Hindlimb muscle (tissue), 1 donor: Measurements from ENCODE around the gene CCT3. TPM values are rescaled to one million over a fixed set of nuclear protein-coding genes. Genes with fewer than 3 reads are reported as not detected.
"Not testable (repeated sequence)": the region's sequence is repeated elsewhere in the genome, so short reads cannot be mapped to it uniquely, and the experiment has no call there.

Experiments used
- DNase-seq: peaks from one replicate; pipeline ENCODE4 v3.0.0-alpha.2; 2013
- polyA plus RNA-seq: library from polyadenylated mRNA; unstranded; fragments of 120-200 nt; gene quantifications from one replicate; pipeline ENCODE4 v1.2.1, GENCODE V29; 2013; ENCODE audit not compliant: insufficient read length

CCT3 gene
- polyA plus RNA-seq, 1 donor = 187 TPM

DNA sequence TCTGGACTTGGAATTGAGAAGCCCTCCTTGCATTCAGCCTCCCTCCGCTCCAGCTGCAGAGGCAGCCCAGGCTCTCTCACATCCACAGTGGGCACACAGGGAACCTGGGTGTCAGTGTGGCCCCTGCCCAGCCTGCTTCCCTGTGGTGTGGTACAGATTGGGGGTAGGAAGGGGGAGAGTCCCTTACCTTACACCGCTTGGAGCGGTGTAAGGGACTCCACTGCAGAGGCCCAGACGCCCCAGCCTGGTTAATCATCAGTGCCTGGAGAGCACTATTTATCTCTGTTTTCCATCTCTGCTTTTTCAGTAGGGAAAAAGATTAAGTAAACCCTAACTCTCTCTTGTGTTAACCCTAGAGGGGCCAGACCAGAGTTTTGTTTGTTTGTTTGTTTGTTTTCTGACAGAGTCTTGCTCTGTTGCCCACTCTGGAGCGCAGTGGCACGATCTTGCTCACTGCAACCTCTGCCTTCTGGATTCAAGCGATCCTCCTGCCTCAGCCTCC, 30.1 kb upstream of the CCT3 start:
- no peak for DNase-seq

DNA sequence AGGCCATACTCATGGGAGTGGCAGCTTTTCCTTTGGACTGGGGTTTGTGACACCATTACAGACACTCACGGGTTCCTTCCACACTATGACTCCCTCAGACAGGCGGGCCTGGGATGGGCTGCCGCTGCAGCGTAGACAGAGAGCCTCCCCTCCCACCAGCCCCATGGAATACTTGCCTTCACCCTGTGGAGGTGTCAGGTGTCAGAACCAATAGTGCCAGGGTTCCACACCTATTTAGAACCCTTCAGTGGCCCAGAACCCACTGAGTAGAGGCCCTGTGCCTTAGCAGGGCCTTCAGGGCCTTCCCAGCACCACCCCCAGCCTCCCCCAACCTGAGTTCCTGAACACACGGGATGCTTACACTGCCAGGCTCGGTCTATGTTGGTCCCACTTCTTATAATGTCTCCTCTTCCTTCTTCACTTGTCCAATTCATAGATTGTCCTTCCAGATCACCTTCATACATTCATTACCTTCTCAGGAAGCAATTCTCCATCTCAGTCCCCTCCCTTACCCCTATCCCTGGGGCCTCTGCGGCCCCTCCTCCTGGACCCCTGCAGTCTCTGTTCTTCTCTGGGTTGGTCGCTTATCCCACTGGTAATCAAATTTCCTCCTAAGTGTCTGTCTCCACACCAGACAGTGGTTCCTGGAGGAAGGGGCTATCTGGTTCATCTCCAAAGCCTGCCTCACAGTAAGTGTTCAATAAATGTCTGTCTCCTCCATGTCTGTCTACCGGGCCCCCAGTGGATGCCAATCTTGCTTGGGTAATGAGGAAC, 29.5 kb upstream of the CCT3 start:
- no peak for DNase-seq

DNA sequence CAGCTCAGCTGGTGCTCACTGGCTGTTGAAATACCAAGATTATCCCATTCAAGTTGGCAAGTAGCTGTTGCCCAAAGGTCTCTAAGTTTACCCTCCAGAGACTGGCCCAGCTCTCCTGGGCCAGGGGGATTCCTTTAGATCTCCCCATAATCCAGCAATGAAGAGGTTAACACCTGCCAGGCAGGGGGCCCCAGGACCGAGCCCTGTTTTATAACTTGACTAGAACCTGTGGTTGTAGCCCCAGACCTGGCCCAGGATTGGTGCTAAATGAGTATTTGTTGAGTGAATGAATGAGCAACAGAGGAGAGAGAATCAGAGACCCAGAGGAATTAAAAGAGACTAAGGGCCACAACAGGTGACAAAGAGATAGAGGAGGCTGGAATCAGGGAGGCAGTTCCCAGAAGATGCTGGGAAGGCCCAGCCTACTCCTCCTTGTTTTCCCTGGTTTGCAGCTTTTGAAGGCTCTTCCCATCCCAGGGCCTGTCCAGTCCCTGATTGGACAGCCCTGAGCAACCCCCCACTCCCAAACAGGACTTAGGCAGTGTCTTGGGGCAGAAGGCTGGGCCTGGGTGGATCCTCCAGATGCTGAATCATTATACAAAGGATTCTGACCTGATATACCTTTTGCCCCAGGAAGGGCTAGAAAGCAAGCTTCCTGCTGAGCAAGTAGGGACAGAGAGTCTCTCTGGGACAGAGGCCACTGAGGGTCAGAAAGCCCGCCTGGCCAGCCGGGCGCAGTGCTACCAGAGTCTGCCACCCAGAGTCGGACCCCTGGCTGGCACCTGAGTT, 28.5 kb upstream of the CCT3 start:
- no peak for DNase-seq

DNA sequence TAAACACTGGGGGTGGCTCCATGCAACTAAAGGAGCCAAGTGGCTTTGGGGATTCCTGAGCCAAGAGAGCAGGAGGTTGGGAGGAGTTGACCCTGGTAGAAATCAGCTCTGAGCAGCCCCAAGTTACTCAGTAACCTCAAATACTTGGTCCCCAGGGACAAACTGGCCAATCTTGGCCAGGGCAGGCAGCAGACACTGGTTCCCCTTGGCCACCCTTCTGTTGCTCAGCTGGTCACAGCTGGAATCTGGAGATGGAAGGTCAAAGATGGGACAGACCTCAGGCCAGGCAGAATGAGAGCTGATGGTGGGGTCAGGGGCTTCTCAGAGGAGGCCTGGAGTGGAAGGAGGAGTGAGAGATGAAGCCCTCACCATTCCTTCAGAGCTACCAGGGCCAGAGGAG, 27.7 kb upstream of the CCT3 start:
- DNase-seq = no peak

DNA sequence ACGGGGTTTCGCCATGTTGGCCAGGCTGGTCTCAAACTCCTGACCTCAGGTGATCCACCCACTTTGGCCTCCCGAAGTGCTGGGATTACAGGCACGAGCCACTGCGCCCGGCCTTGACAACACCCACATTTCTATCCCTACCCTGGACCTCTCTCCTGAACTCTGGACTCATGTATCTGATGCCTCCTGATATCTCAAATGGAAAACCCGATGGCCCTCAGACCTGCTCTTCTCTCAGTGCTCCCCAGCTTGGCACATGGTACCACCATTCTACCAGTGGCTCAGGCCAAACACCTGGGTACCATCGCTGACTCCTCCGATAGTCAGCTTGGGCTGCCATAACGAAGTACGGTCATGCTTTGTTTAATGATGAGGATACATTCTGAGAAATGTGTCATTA, 22.4 kb upstream of the CCT3 start:
- no peak for DNase-seq

DNA sequence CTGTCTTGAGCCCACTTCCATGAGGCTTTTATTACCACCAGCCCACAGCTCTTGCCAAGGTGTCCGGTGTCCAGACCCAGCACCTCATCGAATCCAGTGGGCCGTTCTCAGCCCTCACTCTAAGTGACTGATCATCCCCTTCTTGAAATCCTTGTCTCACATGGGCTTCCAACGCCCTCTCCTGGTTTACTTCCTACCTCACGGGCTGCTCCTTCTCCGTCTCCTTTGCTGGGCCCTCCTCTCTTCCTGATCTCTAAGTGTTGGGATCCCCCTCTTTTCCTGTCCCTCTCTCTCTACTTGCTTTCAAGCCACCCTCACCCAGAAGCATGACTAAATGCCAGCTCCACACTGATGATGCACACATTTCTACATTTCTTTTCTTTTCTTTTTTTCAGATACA, 21.9 kb upstream of the CCT3 start:
- DNase-seq = no peak

DNA sequence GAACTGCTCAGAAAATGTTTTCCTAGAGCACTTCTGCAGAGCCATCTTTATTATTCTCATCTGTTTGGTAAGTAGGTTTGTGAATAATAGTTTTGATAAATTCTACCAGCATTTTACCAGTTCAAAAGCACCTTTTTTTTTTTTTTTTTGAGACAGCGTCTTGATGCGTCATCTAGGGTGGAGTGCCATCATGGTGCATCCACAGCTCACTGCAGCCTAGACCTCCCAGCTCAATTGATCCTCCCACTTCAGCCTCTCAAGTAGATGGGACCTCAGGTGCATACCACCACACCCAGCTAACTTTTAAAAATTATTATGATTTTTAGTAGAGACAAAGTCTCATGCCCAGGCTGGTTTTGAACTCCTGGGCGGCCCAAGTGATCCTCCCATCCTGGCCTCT, 21.2 kb upstream of the CCT3 start:
- DNase-seq = no peak

DNA sequence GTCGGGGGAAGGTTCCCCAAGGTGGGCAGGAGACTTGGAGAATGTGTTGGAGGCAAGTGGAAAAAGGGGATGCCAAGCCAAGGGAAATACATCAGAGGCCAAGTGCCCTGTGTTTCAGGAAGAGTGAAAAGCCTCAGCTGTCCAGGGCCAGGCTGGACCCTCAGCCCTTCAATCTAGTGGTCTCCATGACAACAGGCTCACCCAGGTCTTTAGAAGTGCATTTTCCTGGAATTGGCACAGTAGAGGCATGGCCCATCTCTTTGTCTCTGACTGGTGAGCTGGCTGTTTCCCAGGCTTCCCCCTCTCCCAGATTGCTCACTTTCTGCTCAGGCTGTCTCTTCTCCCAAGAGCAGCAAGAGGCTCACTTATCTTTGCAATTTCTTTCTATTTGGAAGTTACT, 20.5 kb upstream of the CCT3 start:
- DNase-seq = no peak

DNA sequence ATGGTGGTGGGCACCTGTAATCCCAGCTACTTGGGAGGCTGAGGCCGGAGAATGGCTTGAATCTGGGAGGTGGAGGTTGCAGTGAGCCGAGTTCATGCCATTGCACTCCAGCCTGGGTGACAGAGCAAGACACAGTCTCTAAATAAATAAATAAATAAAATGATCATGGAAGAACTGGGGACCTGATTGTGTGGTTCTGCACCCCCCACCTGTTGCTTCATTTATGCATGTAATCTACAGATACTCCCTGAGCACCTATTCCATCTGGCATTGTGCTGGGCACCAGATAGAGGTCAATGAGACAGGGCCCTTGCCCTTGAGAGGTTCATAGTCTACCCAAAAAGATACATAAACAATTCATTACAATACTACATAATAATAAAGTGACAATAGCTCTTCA, 19.9 kb upstream of the CCT3 start:
- DNase-seq = no peak

DNA sequence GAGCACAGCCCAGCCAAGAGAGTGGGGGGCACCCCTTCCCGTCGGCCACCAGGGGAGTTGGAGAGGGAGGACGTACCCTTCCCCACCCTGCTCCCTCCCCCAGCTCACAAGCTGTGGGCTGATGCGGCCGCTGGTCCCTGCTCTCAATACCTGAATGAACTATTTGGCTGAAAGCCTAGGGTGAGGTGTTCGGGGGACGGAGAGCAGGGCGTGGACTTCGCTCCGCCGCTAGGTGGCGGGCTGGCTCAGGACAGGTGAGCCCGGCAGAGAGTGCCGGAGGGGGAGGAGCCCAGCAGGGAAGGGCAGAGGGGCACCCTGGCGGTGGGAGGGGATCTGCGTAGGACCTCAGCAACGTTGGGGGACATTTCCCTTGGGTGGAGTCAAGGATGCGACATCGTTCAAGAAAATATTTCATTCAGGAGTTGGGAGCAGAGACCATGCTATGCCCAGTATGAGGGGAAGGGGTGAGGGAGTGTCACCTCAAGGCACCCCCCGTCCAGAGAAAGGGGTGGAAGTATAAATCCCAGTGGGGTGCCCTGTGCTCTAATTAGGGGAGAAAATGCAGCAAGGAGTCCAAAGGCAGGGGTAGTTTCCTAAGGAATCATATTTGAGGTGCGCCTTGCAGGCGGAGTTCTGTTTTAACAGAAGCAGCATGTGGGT, 18.9 kb upstream of the CCT3 start:
- peak; percentile 31 for DNase-seq

DNA sequence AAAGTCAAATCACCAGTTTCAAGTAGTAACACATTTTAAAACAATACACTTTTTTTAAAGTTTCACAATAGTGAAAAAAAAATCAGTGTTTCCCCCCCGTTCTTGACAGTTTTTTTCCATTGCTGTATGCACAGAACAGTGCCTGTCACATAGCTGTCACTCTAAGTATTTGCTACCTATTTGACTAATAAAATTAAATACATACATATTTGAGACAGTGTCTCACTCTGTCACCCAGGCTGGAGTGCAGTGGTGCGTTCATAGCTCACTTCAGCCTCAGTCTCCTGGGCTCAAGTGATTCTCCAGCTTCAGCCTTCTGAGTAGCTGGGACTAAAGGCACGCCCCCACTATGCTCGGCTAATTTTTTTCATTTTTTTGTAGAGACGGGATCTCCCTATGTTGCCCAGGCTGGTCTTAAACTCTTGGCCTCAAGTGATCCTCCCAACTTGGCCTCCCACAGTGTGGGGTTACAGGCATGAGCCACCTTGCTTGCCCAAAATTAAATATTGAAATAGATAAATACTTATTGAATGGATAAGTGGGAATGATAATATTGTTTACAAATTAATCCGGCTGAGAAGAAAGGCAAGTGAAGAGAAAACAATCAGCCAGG, 18.3 kb upstream of the CCT3 start:
- no peak for DNase-seq

DNA sequence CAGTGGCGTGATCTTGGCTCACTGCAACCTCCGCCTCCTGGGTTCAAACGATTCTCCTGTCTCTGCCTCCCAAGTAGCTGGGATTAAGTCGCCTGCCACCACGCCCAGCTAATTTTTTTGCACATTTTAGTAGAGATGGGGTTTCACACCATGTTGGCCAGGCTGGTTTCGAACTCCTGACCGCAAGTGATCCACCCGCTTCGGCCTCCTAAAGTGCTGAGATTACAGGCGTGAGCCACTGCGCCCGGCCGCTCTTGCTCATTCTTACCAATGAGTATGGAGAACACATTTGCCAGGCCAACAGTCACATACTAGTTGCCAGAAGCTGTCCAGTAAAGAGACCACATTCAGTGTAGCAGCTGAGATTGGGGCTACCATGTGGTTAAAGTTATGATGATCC, 14.4 kb upstream of the CCT3 start:
- DNase-seq = not testable (repeated sequence)

DNA sequence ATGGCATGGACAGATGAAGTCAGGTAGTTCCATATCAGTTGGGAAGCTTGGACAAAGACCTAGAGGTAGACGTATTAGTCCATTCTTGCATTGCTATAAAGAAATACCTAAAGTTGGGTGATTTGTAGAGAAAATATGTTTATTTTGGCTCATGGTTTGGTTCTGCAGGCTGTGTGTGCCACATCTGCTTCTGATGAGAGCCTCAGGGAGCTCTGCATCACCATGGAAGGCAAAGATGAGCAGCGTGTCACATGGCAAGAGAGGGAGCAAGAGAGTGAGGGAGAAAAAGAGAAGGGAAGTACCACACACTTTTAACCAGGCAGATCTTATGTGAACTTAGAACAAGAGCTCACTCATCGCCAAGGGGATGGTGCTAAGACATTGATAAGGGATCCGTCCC, 9.2 kb upstream of the CCT3 start:
- no peak for DNase-seq

DNA sequence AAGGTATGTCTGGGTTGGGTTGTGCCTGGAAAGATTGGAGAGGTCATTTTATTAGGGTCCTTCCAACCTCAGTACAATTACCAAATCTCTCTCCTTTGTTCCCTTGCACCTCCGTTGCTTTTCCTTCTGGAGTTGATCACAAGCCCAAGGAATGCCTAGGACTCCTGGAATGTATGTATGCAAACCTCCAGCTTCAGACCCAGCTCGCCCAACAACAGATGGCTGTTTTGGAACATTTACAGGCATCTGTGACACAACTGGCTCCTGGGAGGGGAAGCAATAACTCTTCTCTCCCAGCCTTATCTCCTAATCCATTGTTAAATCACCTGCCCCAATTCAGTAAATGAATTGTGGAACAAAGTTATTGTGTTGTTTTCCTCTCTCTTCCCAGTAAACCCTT, 8.5 kb upstream of the CCT3 start:
- no peak for DNase-seq

DNA sequence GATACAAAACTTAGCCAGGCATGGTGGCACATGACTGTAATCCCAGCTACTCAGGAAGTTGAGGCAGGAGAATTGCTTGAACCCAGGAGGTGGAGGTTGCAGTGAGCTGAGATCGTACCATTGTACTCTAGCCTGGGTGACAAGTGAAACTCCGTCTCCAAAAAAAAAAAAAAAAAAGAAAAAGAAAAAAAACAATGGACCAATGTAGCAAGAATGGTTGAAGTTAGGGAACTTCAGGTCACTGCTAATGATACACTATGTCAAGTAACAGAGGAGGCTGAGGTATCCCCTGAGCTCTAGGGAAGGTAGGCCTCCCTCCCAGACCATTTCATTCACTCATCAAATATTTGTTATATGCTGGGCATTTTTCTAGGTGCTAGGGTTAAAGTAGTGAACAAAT, 7.9 kb upstream of the CCT3 start:
- not testable (repeated sequence) for DNase-seq

DNA sequence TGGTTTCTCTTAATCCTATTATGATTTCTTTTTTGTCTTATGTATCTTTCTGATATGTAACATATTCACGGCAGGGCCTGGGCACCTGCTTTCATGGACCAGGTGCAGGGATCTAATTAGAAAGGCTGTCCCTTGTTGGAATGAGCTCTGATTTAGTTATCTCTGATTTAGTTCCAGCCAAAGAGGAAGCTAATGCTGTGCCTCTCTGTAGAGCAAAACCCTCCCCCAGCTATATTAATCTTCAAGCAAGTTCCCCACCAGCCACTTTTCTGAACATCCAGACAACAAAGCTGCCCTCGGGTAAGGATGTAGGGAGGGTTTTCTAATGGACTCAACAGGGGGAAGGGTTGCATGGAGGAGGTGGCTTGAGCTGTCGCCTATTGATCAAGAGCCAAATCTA, 6.3 kb upstream of the CCT3 start:
- no peak for DNase-seq

DNA sequence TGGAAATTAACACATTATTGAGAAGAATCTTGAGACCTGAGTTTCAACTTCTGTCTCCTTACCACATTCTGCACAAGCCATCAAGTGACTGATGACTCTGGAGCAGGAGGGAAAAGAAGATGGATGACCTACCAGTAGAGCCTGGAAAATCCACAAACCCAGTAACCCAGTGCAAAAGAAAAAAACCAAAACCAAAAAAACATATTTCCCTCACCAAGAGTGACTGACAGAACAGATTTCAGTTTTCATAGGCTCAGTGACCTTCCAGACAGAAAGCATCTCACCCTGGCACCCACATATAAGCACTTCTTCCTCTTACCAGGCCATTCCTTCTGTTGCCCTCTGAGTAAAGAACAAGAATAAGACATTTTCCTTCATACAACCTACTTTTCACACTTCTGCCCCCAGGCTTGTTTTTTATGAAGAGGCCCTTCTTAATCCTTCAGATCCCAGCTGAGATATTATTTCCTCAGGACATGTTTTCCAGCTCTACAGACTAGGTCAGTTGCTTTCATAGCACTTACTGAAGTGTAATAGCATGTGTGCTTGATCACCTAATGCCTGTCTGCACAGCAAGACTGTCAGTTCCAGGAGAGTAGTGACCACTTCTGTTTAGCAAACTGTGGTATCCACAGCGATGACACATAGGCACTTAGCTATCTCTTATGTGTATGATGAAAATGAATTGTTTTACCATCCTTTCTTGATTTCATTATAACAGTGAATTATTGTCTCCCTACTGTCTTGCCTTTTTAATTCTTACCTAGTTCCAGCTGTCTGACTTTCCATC, 4.3 kb upstream of the CCT3 start:
- no peak for DNase-seq

DNA sequence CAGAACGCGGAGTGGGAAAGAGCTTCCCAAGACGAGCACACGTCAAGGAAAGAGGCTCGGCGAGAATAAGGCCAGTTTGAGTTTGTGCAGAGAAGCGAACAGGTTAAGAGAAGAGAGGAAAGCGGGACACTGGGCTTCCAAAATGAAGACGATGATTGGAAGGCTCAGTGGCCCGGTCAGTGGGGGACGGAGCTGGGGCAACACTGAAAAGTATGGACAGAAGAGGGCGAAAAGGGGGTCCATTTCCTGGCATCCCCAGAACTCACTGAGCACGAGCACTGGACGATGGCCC, 258 bp downstream of the CCT3 start:
- no peak for DNase-seq

DNA sequence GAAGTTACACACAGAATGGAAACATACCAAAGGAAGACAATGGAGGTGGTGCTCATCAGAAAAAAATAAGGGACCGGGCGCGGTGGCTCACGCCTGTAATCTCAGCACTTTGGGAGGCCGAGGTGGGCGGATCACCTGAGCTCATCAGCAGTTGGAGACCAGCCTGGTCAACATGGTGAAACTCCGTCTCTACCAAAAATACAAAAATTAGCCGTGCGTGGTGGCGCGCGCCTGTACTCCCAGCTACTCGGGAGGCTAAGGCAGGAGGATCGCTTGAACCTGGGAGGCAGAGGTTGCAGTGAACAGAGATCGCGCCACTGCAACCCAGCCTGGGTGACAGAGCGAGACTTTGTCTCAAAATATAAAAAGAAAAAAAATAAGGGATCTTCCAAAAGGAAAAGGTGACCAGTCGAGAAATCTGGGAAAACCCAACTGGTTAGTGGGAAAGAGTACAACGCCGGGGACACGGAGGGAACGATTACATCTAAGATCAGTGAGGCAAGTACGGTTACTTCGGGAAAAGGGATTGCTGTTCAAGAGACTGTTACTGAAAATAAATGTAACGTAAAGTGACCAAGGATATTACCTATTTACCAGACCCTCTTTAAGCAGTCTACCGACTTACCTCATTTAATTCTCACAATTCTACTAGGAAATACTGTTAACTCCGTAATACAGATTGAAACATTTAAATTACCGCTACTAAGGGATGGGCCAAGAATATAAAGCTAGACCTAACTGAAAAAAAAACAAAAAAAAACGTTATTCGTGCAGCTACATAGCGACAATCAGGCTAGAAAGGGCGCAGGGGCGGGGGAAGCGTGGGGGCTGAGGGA, 822 bp downstream of the CCT3 start:
- no peak for DNase-seq

DNA sequence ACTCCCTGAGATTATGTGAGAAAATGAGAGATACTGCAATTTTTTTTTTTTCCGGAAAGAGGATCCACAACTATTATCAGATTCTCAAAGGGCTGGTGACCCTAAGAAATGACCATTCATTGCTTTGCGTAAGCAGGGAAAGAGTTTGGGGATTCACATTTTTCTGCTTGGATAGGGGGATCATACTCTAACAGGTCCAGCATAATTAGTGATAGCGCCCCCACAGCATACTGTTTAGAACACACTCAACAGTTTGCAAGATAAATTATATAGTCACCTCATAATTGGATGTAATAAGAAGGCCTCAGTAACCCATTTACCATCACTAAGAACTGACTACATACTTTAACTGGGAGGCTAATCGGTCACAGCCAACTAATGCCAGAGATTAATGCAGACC, 1.9 kb downstream of the CCT3 start:
- DNase-seq = no peak

DNA sequence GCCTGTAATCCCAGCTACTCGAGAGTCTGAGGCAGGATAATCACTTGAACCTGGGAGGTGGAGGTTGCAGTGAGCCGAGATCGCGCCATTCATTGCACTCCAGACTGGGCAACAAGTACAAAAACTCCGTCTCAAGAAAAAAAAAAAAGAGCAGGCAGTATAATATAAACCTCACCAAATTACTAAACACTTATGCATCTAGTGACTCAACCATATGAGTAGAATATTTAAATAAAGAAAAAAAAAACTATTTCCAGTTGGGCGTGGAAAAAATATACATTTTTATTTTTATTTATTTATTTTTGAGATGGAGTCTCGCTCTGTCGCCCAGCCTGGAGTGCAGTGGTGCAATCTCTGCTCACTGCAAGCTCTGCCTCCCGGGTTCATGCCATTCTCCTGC, 14.9 kb downstream of the CCT3 start:
- not testable (repeated sequence) for DNase-seq

DNA sequence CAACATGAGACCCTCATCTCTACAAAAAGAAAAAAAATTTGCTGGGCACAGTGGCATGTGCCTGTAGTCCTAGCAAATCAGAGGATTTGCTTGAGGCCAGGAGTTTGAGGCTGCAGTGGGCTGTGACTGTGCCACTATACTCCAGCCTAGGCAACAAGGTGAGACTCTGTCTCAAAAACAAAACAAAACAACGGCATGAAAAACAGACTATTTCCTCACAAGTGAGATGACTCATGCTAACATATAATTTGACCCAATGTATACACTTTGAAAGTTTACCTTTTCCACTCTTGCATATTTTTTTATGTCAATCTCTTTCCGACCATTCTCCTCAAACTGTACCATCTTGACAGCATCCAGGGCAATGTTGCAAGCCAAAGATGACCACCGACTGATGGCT, 17.5 kb downstream of the CCT3 start:
- DNase-seq = no peak
